H1 (cell line): Measurements from ENCODE around the gene C1orf21. TPM values are rescaled to one million over a fixed set of nuclear protein-coding genes. Genes with fewer than 3 reads are reported as not detected.

Source experiments
- CTCF ChIA-PET: fragments of 300-600 bp; sonication (Branson Sonifier 250); formaldehyde crosslinking; loops from one replicate; lab custom pipeline; 2021; ENCODE audit not compliant: partially characterized antibody; lab: Charles Lee
- POLR2A ChIA-PET: fragments of 300-600 bp; sonication (Branson Sonifier 250); formaldehyde crosslinking; loops from one replicate; lab custom pipeline; 2021; ENCODE audit warnings: inconsistent platforms; ENCODE audit not compliant: partially characterized antibody; lab: Charles Lee
- DNase-seq, 2 experiments: peaks; one replicate each; pipeline versions ENCODE4 v3.0.0 to v3.0.0-alpha.2; 2010 to 2022; ENCODE audit warnings: low spot score in 2 of 2, low read depth in 1 of 2, mixed read lengths in 1 of 2
- FAIRE-seq: peaks from 2 replicates; lab custom pipeline; 2011; peaks lifted over from hg19 to GRCh38; lab: Jason Lieb, UNC
- H2AFZ ChIP-seq: 2 replicates; pipeline ENCODE4 v1.8.1; 2012; ENCODE audit warnings: low read length, inconsistent platforms
- H2AK5ac ChIP-seq: 2 replicates; pipeline ENCODE4 v1.6.1; 2013; ENCODE audit warnings: low read depth, low read length
- H2BK120ac ChIP-seq: replicated peaks from 2 replicates; pipeline ENCODE3; 2013; ENCODE audit warnings: low read depth, low read length, inconsistent platforms
- H2BK12ac ChIP-seq: 2 replicates; pipeline ENCODE4 v1.6.1; 2013; ENCODE audit warnings: low read depth, low read length
- H2BK15ac ChIP-seq: 2 replicates; pipeline ENCODE4 v1.6.1; 2013; ENCODE audit warnings: low read length
- H2BK20ac ChIP-seq: 2 replicates; pipeline ENCODE4 v1.6.1; 2013; ENCODE audit warnings: low read length
- H2BK5ac ChIP-seq: 2 replicates; pipeline ENCODE4 v1.6.1; 2013; ENCODE audit warnings: low read depth, low read length
- H3K14ac ChIP-seq: 2 replicates; pipeline ENCODE4 v1.6.1; 2013; ENCODE audit warnings: inconsistent platforms; ENCODE audit not compliant: insufficient read length
- H3K18ac ChIP-seq: 2 replicates; pipeline ENCODE4 v1.6.1; 2013; ENCODE audit warnings: low read length; ENCODE audit errors: extremely low read depth
- H3K23ac ChIP-seq: 2 replicates; pipeline ENCODE4 v1.6.1; 2013; ENCODE audit warnings: inconsistent platforms; ENCODE audit not compliant: insufficient read length
- H3K23me2 ChIP-seq: 2 replicates; pipeline ENCODE4 v1.6.1; 2013; ENCODE audit warnings: low read depth, low read length
- H3K27ac ChIP-seq: 2 replicates; pipeline ENCODE4 v1.6.1; 2011; ENCODE audit warnings: low read depth, low read length, inconsistent platforms
- H3K27me3 ChIP-seq, 4 experiments: replicated peaks in 1 of 4; 1 replicate in 1 of 4; 2 replicates in 3 of 4; pipeline versions ENCODE4 v1.6.1 to v1.8.1; 2011 to 2013; ENCODE audit warnings: low read length in 3 of 4, mild to moderate bottlenecking in 3 of 4, inconsistent platforms in 2 of 4, mixed read lengths in 2 of 4, moderate library complexity in 1 of 4; ENCODE audit not compliant: control insufficient read depth in 3 of 4, insufficient read depth in 3 of 4; ENCODE audit errors: extremely low read depth in 1 of 4
- H3K36me3 ChIP-seq, 4 experiments: 2 replicates each; pipeline versions ENCODE4 v1.6.1 to v1.8.1; 2011 to 2013; ENCODE audit warnings: mild to moderate bottlenecking in 4 of 4, low read length in 3 of 4, moderate library complexity in 2 of 4, control low read depth in 1 of 4, inconsistent platforms in 1 of 4; ENCODE audit not compliant: insufficient read depth in 4 of 4, control insufficient read depth in 2 of 4
- H3K4ac ChIP-seq: replicated peaks from 2 replicates; pipeline ENCODE3; 2013; ENCODE audit warnings: low read length, low read depth, mixed read lengths, inconsistent platforms; ENCODE audit not compliant: insufficient read length
- H3K4me1 ChIP-seq, 4 experiments: replicated peaks in 1 of 4; 1 replicate in 1 of 4; 2 replicates in 3 of 4; pipeline versions ENCODE4 v1.6.1 to v1.8.1; 2011 to 2013; ENCODE audit warnings: low read length in 3 of 4, inconsistent platforms in 2 of 4, mixed read lengths in 1 of 4; ENCODE audit not compliant: insufficient read depth in 4 of 4, control insufficient read depth in 3 of 4
- H3K4me2 ChIP-seq, 2 experiments: 2 replicates each; pipeline versions ENCODE4 v1.6.1 to v1.8.1; 2011 to 2013; ENCODE audit warnings: low read depth in 2 of 2, low read length in 2 of 2, control low read depth in 1 of 2, inconsistent platforms in 1 of 2, mild to moderate bottlenecking in 1 of 2; ENCODE audit not compliant: insufficient read depth in 1 of 2
- H3K4me3 ChIP-seq, 4 experiments: fragments of 200-600, 300-600 bp in 1 of 4; sonication (generic), shearing (Covaris generic), sonication (Bioruptor Twin) in 1 of 4; 2 replicates each; pipeline versions ENCODE4 v1.5.1 to v1.8.1; 2011 to 2016; ENCODE audit warnings: low read length in 4 of 4, low read depth in 3 of 4, control low read depth in 2 of 4, inconsistent platforms in 2 of 4, mild to moderate bottlenecking in 2 of 4, mixed read lengths in 1 of 4, moderate library complexity in 1 of 4; ENCODE audit not compliant: insufficient read depth in 2 of 4; ENCODE audit errors: extremely low read depth in 1 of 4
- H3K56ac ChIP-seq: replicated peaks from 2 replicates; pipeline ENCODE3; 2013; ENCODE audit warnings: low read depth, mild to moderate bottlenecking, mixed read lengths, low read length, inconsistent platforms; ENCODE audit not compliant: insufficient read length
- H3K79me1 ChIP-seq: 2 replicates; pipeline ENCODE4 v1.6.1; 2013; ENCODE audit warnings: low read depth, low read length, control low read depth
- H3K79me2 ChIP-seq, 2 experiments: 2 replicates each; pipeline versions ENCODE4 v1.6.1 to v1.8.1; 2012 to 2013; ENCODE audit warnings: low read length in 2 of 2, mild to moderate bottlenecking in 2 of 2, inconsistent platforms in 1 of 2; ENCODE audit not compliant: insufficient read depth in 2 of 2, control insufficient read depth in 1 of 2
- H3K9ac ChIP-seq, 4 experiments: replicated peaks in 1 of 4; 1 replicate in 1 of 4; 2 replicates in 3 of 4; pipeline versions ENCODE4 v1.6.1 to v1.8.1; 2011 to 2013; ENCODE audit warnings: low read depth in 3 of 4, low read length in 3 of 4, control low read depth in 2 of 4, mild to moderate bottlenecking in 2 of 4, moderate library complexity in 2 of 4, inconsistent platforms in 1 of 4; ENCODE audit errors: extremely low read depth in 1 of 4
- H3K9me3 ChIP-seq, 2 experiments: 2 replicates each; pipeline versions ENCODE4 v1.6.1 to v1.8.1; 2012 to 2013; ENCODE audit warnings: mild to moderate bottlenecking in 2 of 2, moderate library complexity in 2 of 2, control low read depth in 1 of 2, inconsistent platforms in 1 of 2, low read depth in 1 of 2, low read length in 1 of 2, mixed read lengths in 1 of 2; ENCODE audit not compliant: insufficient read depth in 2 of 2
- H4K20me1 ChIP-seq, 2 experiments: replicated peaks in 1 of 2; 2 replicates each; pipeline versions ENCODE3 to v1.8.1; 2011 to 2013; ENCODE audit warnings: inconsistent platforms in 2 of 2, low read length in 2 of 2, mild to moderate bottlenecking in 1 of 2; ENCODE audit not compliant: insufficient read depth in 2 of 2, control insufficient read depth in 1 of 2
- H4K5ac ChIP-seq: 2 replicates; pipeline ENCODE4 v1.6.1; 2013; ENCODE audit warnings: low read length, low read depth, mixed read lengths, inconsistent platforms; ENCODE audit not compliant: insufficient read length
- H4K8ac ChIP-seq: 2 replicates; pipeline ENCODE4 v1.8.0; 2013; ENCODE audit warnings: mild to moderate bottlenecking, moderate library complexity, low read length, inconsistent platforms; ENCODE audit not compliant: insufficient read depth; ENCODE audit errors: extremely low read depth
- H4K91ac ChIP-seq: replicated peaks from 2 replicates; pipeline ENCODE3; 2013; ENCODE audit warnings: low read length, mixed read lengths, inconsistent platforms; ENCODE audit not compliant: insufficient read length
- BRCA1 ChIP-seq: IDR thresholded peaks from 2 replicates; pipeline ENCODE4 v1.6.1; 2012; ENCODE audit warnings: low read depth, low read length, improper control_type of control experiment
- CEBPB ChIP-seq: IDR thresholded peaks from 2 replicates; pipeline ENCODE4 v1.6.1; 2012; ENCODE audit warnings: low read depth, low read length
- EZH2 ChIP-seq: fragments of 200-600 bp; sonication (generic); IDR thresholded peaks from 2 replicates; pipeline ENCODE4 v1.7.1; 2012; ENCODE audit warnings: low read depth, mild to moderate bottlenecking, moderate library complexity, low read length, inconsistent platforms; ENCODE audit not compliant: severe bottlenecking
- GABPA ChIP-seq: IDR thresholded peaks from 2 replicates; pipeline ENCODE4 v1.6.1; 2011; ENCODE audit warnings: mild to moderate bottlenecking, low read length, moderate library complexity, borderline replicate concordance; ENCODE audit not compliant: insufficient read depth
- MAFK ChIP-seq: IDR thresholded peaks from 2 replicates; pipeline ENCODE4 v1.6.1; 2012; ENCODE audit warnings: low read depth, mild to moderate bottlenecking, improper control_type of control experiment, low read length
- RFX5 ChIP-seq: IDR thresholded peaks from 2 replicates; pipeline ENCODE4 v1.6.1; 2011; ENCODE audit warnings: low read depth, low read length, improper control_type of control experiment, borderline replicate concordance
- SIN3A ChIP-seq, 2 experiments: IDR thresholded peaks in 1 of 2; conservative IDR thresholded peaks in 1 of 2; 2 replicates each; pipeline ENCODE4 v1.6.1; 2011 to 2012; ENCODE audit warnings: low read length in 2 of 2, improper control_type of control experiment in 1 of 2, low read depth in 1 of 2, mild to moderate bottlenecking in 1 of 2
- SRF ChIP-seq: IDR thresholded peaks from 2 replicates; pipeline ENCODE4 v1.6.1; 2011; ENCODE audit warnings: mild to moderate bottlenecking, low read depth, low read length, moderate library complexity
- YY1 ChIP-seq: IDR thresholded peaks from 2 replicates; pipeline ENCODE4 v1.6.1; 2011; ENCODE audit warnings: low read depth, mild to moderate bottlenecking, low read length
- WGBS, 2 experiments: shearing (Covaris generic) in 1 of 2; methylation state at CpG; one replicate each; pipeline versions ENCODE4 v1.1.6 to v1.1.7; 2013 to 2015; ENCODE audit warnings: low lambda C conversion rate in 2 of 2, mixed read lengths in 2 of 2, inconsistent platforms in 1 of 2, low coverage in 1 of 2, missing lambda C conversion rate in 1 of 2; ENCODE audit not compliant: insufficient replicate concordance in 2 of 2, insufficient coverage in 1 of 2, insufficient read length in 1 of 2; ENCODE audit errors: extremely low coverage in 1 of 2, missing lambda C conversion rate in 1 of 2; 5-methylcytosine and 5-hydroxymethylcytosine counted together
- polyA plus RNA-seq, 7 experiments: library from polyadenylated mRNA; depleted of rRNA in 3 of 7; stranded (reverse) in 5 of 7; unstranded in 2 of 7; fragments of >200 nt in 5 of 7; fragments of 200-250 nt in 2 of 7; gene quantifications; 1 replicate in 5 of 7; 2 replicates in 1 of 7; 4 replicates in 1 of 7; pipeline versions ENCODE4 v1.2.1 to v1.2.3, GENCODE V29; 2011 to 2013; ENCODE audit warnings: missing spikeins in 2 of 7, mixed read lengths in 2 of 7
- total RNA-seq: library from RNA; stranded (reverse); fragmentation: NEBNext Ultra II Directional; extraction: Animal tissue kit (Norgen Biotek cat#: 25700); gene quantifications from 2 replicates; pipeline ENCODE4 v1.2.1, GENCODE V29; 2021

C1orf21 gene
- total and polyA plus RNA-seq, 2 of the 8 experiments (the other 6 are each of a cell fraction or from before 2014, with no cell fraction given) = 16.6 to 51.0 TPM

DNA sequence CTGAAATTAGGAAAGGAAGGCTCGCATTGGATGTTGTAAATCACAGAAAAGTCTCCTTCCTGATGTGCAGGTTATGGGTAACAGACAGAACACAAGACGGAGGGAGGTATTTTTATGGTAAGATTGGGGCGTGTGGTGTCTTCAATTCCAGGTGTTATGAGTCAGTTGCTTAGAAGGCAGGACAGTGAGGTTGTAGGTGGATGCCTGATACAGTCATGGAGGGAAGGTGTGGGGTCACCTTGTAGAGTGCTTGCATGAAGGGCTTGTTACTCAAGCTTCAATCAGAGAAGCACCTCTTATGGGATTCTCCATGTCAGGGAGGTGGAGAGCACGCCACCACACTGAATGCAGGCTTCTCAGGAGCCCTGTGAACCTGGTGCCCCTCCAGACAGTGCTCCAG is 63.1 kb downstream of the C1orf21 start:
- Histone ChIP-seq H2BK15ac (no peak overlapping the region), H3K4me3 (no peak overlapping the region), H3K18ac (no peak overlapping the region), H3K27ac (no peak overlapping the region), H3K9ac (no peak overlapping the region), H3K23me2 (no peaks in the 10 kb centered on the region), H4K5ac (no peak overlapping the region), H2BK120ac (no peak overlapping the region), H3K4me1 (peaks cover 0 to 1% (median under 1%) of the 10 kb centered on the region in 4 experiments; a peak in 3 of 7 replicates), H3K4me2 (no peak overlapping the region), H2AK5ac (0 out of 2 replicates have a peak overlapping the region, but pooled peaks have one; percentile 16), H3K79me1 (peaks cover 2% of the 10 kb centered on the region; the same call in 1 of the 2 replicates), H2BK5ac (no peak overlapping the region), H3K9me3 (no peaks in the 10 kb centered on the region), H4K91ac (no peak overlapping the region), H3K79me2 (peaks cover 6 to 85% of the 10 kb centered on the region in 2 experiments; a peak in 3 of 4 replicates), H2BK12ac (no peak overlapping the region; the same call in 1 of the 2 replicates), H3K14ac (no peak overlapping the region), H3K23ac (no peak overlapping the region), H2BK20ac (no peak overlapping the region), H3K56ac (no peak overlapping the region), H3K36me3 (no peaks in the 10 kb centered on the region), H3K27me3 (no peaks in the 10 kb centered on the region), H4K20me1 (peaks cover 0 to 2% of the 10 kb centered on the region in 2 experiments), H3K4ac (no peak overlapping the region), H2AFZ (no peak overlapping the region), H4K8ac (no peak overlapping the region)
- no peak for DNase-seq
- WGBS, 2 experiments = 88% methylated on average over 4 of the region's 4 CpGs; no CpG with 5 or more reads in 1 of the 2 experiments
- ChIA-PET CTCF (interaction anchor here (1.0 to 1.1 kb wide), 2 partner anchors 32 to 34 kb away, joined by 3 read pairs; no protein-coding TSS in a partner anchor), POLR2A (no interaction called here)
- FAIRE-seq = no peak
- TF ChIP-seq MAFK (no peak), EZH2 (no peak), CEBPB (no peak), RFX5 (no peak), SIN3A (conservative IDR thresholded peaks at IDR 0.05 in 1 of 2, IDR thresholded peaks at IDR 0.05 in 1 of 2; ENCODE audit: low read depth in 1 of 2, low read length in 2 of 2) (no peak), BRCA1 (no peak), YY1 (no peak), GABPA (no peak), SRF (no peak)
